ENCODE results near the gene EDA. TPM values are rescaled to one million over a fixed set of nuclear protein-coding genes. Genes with fewer than 3 reads are reported as not detected.

The EDA gene
- total RNA-seq, 1 experiment from 2014 or later = 5.2 TPM

- no peaks in the 10 kb centered on the region for H3K79me2 ChIP-seq (ENCODE audit: insufficient read depth, low read length)
- no peaks in the 10 kb centered on the region for H4K20me1 ChIP-seq (ENCODE audit: insufficient read depth)
- ATAC-seq (peak; percentile 79), DNase-seq (ENCODE audit: low read depth, low spot score) (peak; percentile 12)
- H3K27ac ChIP-seq (ENCODE audit: low read depth, low read length) = no peak overlapping the region
- no peaks in the 10 kb centered on the region for H3K9me3 ChIP-seq (ENCODE audit: control insufficient read depth in 1 of 2, insufficient read depth in 1 of 2, low read depth in 1 of 2, low read length in 2 of 2)
- ChIA-PET CTCF (interaction anchor here (1.1 to 3.7 kb wide), 3 partner anchors 10 to 530 kb away, joined by 3 to 20 read pairs (median 4); no protein-coding TSS in a partner anchor), POLR2A (no interaction called here), RAD21 (ENCODE audit: low non-redundant PET in 1 of 2, low total read pairs in 2 of 2, uncharacterized antibody in 2 of 2, unreplicated experiment in 2 of 2) (interaction anchor here in 1 of 2 experiments (0.6 kb wide), 1 partner anchor 631 kb away, joined by 3 read pairs; no protein-coding TSS in a partner anchor)
- intact Hi-C loops (cut with micrococcal nuclease) = loop anchor here (2.0 to 5.0 kb wide), 2 partner anchors 63 to 416 kb away; partner anchors contain the start of gene EDA
- no peak overlapping the region for H3K9ac ChIP-seq (ENCODE audit: low read length)
- no peaks in the 10 kb centered on the region for H3K36me3 ChIP-seq (ENCODE audit: control insufficient read depth in 1 of 2, insufficient read depth in 2 of 2, low read length in 2 of 2)
- no peak overlapping the region for H2AFZ ChIP-seq (ENCODE audit: low read depth, low read length, poor library complexity, severe bottlenecking)
- H3K9me2 ChIP-seq (ENCODE audit: insufficient read depth) = no peaks in the 10 kb centered on the region
- TF ChIP-seq CEBPB (IDR thresholded peaks at IDR 0.05; ENCODE audit: low read depth) = no peak
- peak; percentile 63 for TF ChIP-seq CTCF (IDR thresholded peaks at IDR 0.05 in 2 of 3, conservative IDR thresholded peaks at IDR 0.05 in 1 of 3; ENCODE audit: borderline replicate concordance in 1 of 3, insufficient read depth in 1 of 3, low read depth in 2 of 3, low read length in 2 of 3)
- no peak for TF ChIP-seq SRF (IDR thresholded peaks at IDR 0.05; ENCODE audit: low read depth)
- no peak for TF ChIP-seq JUND (IDR thresholded peaks at IDR 0.05)
- peak; percentile 64 for TF ChIP-seq RAD21 (IDR thresholded peaks at IDR 0.05; ENCODE audit: low read depth)
- no peak for TF ChIP-seq POLR2A (IDR thresholded peaks at IDR 0.05; ENCODE audit: borderline replicate concordance, extremely low read depth, insufficient read depth, insufficient read length)
- no peaks in the 10 kb centered on the region for H3K4me1 ChIP-seq (ENCODE audit: control insufficient read depth in 1 of 2, insufficient read depth in 2 of 2, low read length in 2 of 2)
- no peaks in the 10 kb centered on the region for H3K27me3 ChIP-seq (ENCODE audit: insufficient read depth, low read length)
- H3K4me2 ChIP-seq (ENCODE audit: low read length) = no peak overlapping the region
- BruUV-seq (replicated peaks) = no TSS peak
- H3K4me3 ChIP-seq (replicated peaks in 1 of 2; ENCODE audit: low read depth in 1 of 2, low read length in 2 of 2) = no peak overlapping the region
Measured at GRCh38 chrX:70033348-70034051, 417.6 kb downstream of the EDA start.

GRCh38 chrX:70034646-70035045 lies 418.7 kb downstream of the EDA start:
- no TSS peak for BruUV-seq (replicated peaks)
- no peaks in the 10 kb centered on the region for H3K36me3 ChIP-seq (ENCODE audit: control insufficient read depth in 1 of 2, insufficient read depth in 2 of 2, low read length in 2 of 2)
- intact Hi-C loops (cut with micrococcal nuclease) = loop anchor here (5.0 kb wide), 1 partner anchor 417 kb away; the partner anchor contains the start of gene EDA
- H3K9me3 ChIP-seq (ENCODE audit: control insufficient read depth in 1 of 2, insufficient read depth in 1 of 2, low read depth in 1 of 2, low read length in 2 of 2) = no peaks in the 10 kb centered on the region
- H3K27me3 ChIP-seq (ENCODE audit: insufficient read depth, low read length) = no peaks in the 10 kb centered on the region
- H3K9me2 ChIP-seq (ENCODE audit: insufficient read depth) = no peaks in the 10 kb centered on the region
- H2AFZ ChIP-seq (ENCODE audit: low read depth, low read length, poor library complexity, severe bottlenecking) = no peak overlapping the region
- no peak for ATAC-seq
- no peak overlapping the region for H3K9ac ChIP-seq (ENCODE audit: low read length)
- TF ChIP-seq YY1 (IDR thresholded peaks at IDR 0.05; ENCODE audit: extremely low read depth, insufficient replicate concordance, low read depth, low read length) (no peak), TCF7L2 (IDR thresholded peaks at IDR 0.05; ENCODE audit: borderline replicate concordance, extremely low read depth, insufficient read depth, insufficient read length) (no peak), ZNF274 (IDR thresholded peaks at IDR 0.05; ENCODE audit: low read depth, low read length) (no peak), POLR2A (IDR thresholded peaks at IDR 0.05; ENCODE audit: borderline replicate concordance, extremely low read depth, insufficient read depth, insufficient read length) (no peak), FOSL1 (IDR thresholded peaks at IDR 0.05; ENCODE audit: low read depth) (no peak), CEBPB (IDR thresholded peaks at IDR 0.05; ENCODE audit: low read depth) (no peak), ATF3 (IDR thresholded peaks at IDR 0.05) (no peak), CBX3 (IDR thresholded peaks at IDR 0.05; ENCODE audit: low read depth) (no peak), SRF (IDR thresholded peaks at IDR 0.05; ENCODE audit: low read depth) (no peak)
- TF ChIP-seq, protein P1, sequence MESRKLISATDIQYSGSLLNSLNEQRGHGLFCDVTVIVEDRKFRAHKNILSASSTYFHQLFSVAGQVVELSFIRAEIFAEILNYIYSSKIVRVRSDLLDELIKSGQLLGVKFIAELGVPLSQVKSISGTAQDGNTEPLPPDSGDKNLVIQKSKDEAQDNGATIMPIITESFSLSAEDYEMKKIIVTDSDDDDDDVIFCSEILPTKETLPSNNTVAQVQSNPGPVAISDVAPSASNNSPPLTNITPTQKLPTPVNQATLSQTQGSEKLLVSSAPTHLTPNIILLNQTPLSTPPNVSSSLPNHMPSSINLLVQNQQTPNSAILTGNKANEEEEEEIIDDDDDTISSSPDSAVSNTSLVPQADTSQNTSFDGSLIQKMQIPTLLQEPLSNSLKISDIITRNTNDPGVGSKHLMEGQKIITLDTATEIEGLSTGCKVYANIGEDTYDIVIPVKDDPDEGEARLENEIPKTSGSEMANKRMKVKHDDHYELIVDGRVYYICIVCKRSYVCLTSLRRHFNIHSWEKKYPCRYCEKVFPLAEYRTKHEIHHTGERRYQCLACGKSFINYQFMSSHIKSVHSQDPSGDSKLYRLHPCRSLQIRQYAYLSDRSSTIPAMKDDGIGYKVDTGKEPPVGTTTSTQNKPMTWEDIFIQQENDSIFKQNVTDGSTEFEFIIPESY (IDR thresholded peaks at IDR 0.05; ENCODE audit: extremely low read depth, insufficient replicate concordance, low read length) = no peak
- no peak overlapping the region for H3K4me2 ChIP-seq (ENCODE audit: low read length)
- RAD21 ChIA-PET (ENCODE audit: low non-redundant PET in 1 of 2, low total read pairs in 2 of 2, uncharacterized antibody in 2 of 2, unreplicated experiment in 2 of 2) = no interaction called here
- H4K20me1 ChIP-seq (ENCODE audit: insufficient read depth) = no peaks in the 10 kb centered on the region
- CTCF ChIA-PET = interaction anchor here (3.7 kb wide), 1 partner anchor 62 kb away, joined by 20 read pairs; no protein-coding TSS in a partner anchor
- DNase-seq (ENCODE audit: low read depth, low spot score) = no peak
- POLR2A ChIA-PET = no interaction called here
- no peak overlapping the region for H3K4me3 ChIP-seq (replicated peaks in 1 of 2; ENCODE audit: low read depth in 1 of 2, low read length in 2 of 2)
- no peaks in the 10 kb centered on the region for H3K79me2 ChIP-seq (ENCODE audit: insufficient read depth, low read length)
- no peak overlapping the region for H3K27ac ChIP-seq (ENCODE audit: low read depth, low read length)
- no peaks in the 10 kb centered on the region for H3K4me1 ChIP-seq (ENCODE audit: control insufficient read depth in 1 of 2, insufficient read depth in 2 of 2, low read length in 2 of 2)
